ENCODE results near the gene PTPRF. TPM values are rescaled to one million over a fixed set of nuclear protein-coding genes. Genes with fewer than 3 reads are reported as not detected.

PTPRF gene
- total RNA-seq, 6 experiments from 2014 or later: 97.1 to 252 (median 160) TPM

- no peak for TF ChIP-seq POLR2A (IDR thresholded peaks at IDR 0.05)
- TF ChIP-seq CTCF (IDR thresholded peaks at IDR 0.05): no peak
Observed at GRCh38 chr1:43507296-43508295, 23.1 kb upstream of the PTPRF start.

GRCh38 chr1:43509007-43509739, 21.5 kb upstream of the PTPRF start:
- ATAC-seq (no peak), DNase-seq (no peak)
- H3K4me1 ChIP-seq: no peaks in the 10 kb centered on the region
- H3K36me3 ChIP-seq: no peaks in the 10 kb centered on the region
- TF ChIP-seq CTCF (IDR thresholded peaks at IDR 0.05) (no peak), POLR2A (IDR thresholded peaks at IDR 0.05) (no peak)
- WGBS (ENCODE audit: insufficient coverage, low coverage, low lambda C conversion rate, missing lambda C conversion rate): 62% methylated on average over 3 of the region's 4 CpGs
- H3K27ac ChIP-seq: no peak overlapping the region
- H3K4me3 ChIP-seq: no peak overlapping the region
- H3K27me3 ChIP-seq: no peaks in the 10 kb centered on the region
- H3K9me3 ChIP-seq: no peaks in the 10 kb centered on the region
- intact Hi-C loops (cut with DNase I): no loop called here

More at GRCh38 chr1:43507296-43508295, 23.1 kb upstream of the PTPRF start:
- Histone ChIP-seq H3K9me3 (no peaks in the 10 kb centered on the region), H3K4me3 (no peak overlapping the region), H3K36me3 (no peaks in the 10 kb centered on the region), H3K27ac (no peak overlapping the region), H3K4me1 (no peaks in the 10 kb centered on the region), H3K27me3 (no peaks in the 10 kb centered on the region)
- no peak for ATAC-seq
- 94% methylated on average over 2 of the region's 5 CpGs for WGBS (ENCODE audit: insufficient coverage, low coverage, low lambda C conversion rate, missing lambda C conversion rate)
- DNase-seq: no peak
- intact Hi-C loops (cut with DNase I): no loop called here

- no peaks in the 10 kb centered on the region for H3K36me3 ChIP-seq
- no peak overlapping the region for H3K4me3 ChIP-seq
- ATAC-seq (no peak), DNase-seq (no peak)
- no peaks in the 10 kb centered on the region for H3K9me3 ChIP-seq
- intact Hi-C loops (cut with DNase I): no loop called here
- TF ChIP-seq POLR2A (IDR thresholded peaks at IDR 0.05): no peak
- no peak for TF ChIP-seq CTCF (IDR thresholded peaks at IDR 0.05)
- H3K4me1 ChIP-seq: no peaks in the 10 kb centered on the region
- WGBS (ENCODE audit: insufficient coverage, low coverage, low lambda C conversion rate, missing lambda C conversion rate): 68% methylated on average over 9 of the region's 12 CpGs
- no peak overlapping the region for H3K27ac ChIP-seq
- H3K27me3 ChIP-seq: no peaks in the 10 kb centered on the region
Observed at GRCh38 chr1:43509740-43510375, 20.8 kb upstream of the PTPRF start.

GRCh38 chr1:43510621-43511020, 20.1 kb upstream of the PTPRF start:
- no peaks in the 10 kb centered on the region for H3K27me3 ChIP-seq
- DNase-seq: no peak
- H3K27ac ChIP-seq: no peak overlapping the region
- H3K4me1 ChIP-seq: no peaks in the 10 kb centered on the region
- ATAC-seq: no peak
- intact Hi-C loops (cut with DNase I): no loop called here
- H3K4me3 ChIP-seq: no peak overlapping the region
- TF ChIP-seq CTCF (IDR thresholded peaks at IDR 0.05) (no peak), POLR2A (IDR thresholded peaks at IDR 0.05) (no peak)
- no peaks in the 10 kb centered on the region for H3K36me3 ChIP-seq
- WGBS (ENCODE audit: insufficient coverage, low coverage, low lambda C conversion rate, missing lambda C conversion rate): 94% methylated on average over 3 of the region's 5 CpGs
- no peaks in the 10 kb centered on the region for H3K9me3 ChIP-seq
